LHCN-M2 (cell line): ENCODE measurements around the gene BARX2. TPM values are rescaled to one million over a fixed set of nuclear protein-coding genes. Genes with fewer than 3 reads are reported as not detected.

Source experiments
- DNase-seq: peaks from one replicate; pipeline ENCODE4 v3.0.0-alpha.2; 2012; ENCODE audit warnings: low read depth
- total RNA-seq: library from RNA; depleted of rRNA; stranded (reverse); fragments of >200 nt; gene quantifications from 2 replicates; pipeline ENCODE4 v1.2.3, GENCODE V29; 2014

The BARX2 gene
- total RNA-seq, 1 experiment from 2014 or later = not detected

DNA sequence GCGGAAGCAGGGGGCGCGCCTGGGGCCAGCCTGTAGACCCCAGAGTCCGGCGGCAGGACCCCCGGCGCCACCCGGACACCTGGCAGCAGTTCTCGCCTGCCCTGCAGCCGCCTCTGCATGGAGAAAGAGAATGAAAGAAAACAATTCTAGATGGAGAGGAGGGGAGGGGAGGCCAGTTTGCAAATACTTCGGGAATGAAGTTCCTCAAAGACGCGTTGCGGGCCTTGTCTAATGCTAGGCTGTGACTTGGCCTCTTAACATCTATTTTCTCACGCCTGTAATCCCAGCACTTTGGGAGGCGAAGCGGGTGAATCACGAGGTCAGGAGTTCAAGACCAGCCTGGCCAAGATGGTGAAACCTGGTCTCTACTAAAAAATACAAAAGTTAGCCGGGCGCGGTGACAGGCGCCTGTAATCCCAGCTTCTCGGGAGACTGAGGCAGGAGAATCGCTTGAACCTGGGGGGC lies 2.1 kb upstream of the BARX2 start:
- DNase-seq = peak; percentile 2

DNA sequence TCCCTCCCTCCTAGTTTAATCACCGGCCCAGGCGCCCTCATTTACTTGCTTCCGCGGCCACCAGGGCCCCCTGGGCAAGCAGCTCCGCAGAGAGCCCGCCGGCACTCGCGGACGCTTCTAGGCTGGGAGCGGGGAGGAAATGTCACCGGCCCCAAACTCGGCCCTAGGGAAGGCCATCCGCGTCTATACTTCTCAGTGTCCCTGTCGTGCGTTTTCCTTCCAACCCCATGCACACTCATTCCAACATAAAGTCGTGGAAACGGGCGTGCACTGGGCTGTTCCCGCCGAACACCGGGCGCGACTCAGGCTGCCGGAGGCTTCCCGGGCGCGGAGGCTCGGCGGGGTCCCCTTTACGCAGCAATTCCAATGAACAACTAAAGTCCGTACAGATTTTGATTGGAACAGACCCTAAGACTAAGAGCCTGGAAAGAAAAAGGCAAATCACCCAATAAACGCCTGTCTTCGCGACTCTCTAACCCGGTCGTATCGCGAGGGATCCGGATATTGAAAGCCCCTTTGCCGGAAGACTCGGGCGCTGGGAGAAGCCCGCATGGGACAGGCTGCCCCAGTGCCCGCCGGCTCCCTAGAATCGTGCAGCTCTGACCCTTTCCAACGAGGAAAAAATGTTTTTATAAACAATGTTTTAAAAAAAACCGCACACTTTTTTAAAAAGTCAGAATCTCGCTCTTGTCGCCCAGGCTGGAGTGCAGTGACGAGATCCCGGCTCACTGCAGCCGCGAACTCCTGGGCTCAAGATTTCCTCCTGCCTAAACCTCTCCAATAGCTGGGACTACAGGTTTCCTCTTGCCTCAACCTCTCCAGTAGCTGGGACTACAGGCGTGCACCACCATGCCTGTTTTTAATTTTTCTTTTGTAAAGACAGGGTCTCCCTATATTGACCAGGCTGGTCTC lies 1.3 kb upstream of the BARX2 start:
- no peak for DNase-seq

DNA sequence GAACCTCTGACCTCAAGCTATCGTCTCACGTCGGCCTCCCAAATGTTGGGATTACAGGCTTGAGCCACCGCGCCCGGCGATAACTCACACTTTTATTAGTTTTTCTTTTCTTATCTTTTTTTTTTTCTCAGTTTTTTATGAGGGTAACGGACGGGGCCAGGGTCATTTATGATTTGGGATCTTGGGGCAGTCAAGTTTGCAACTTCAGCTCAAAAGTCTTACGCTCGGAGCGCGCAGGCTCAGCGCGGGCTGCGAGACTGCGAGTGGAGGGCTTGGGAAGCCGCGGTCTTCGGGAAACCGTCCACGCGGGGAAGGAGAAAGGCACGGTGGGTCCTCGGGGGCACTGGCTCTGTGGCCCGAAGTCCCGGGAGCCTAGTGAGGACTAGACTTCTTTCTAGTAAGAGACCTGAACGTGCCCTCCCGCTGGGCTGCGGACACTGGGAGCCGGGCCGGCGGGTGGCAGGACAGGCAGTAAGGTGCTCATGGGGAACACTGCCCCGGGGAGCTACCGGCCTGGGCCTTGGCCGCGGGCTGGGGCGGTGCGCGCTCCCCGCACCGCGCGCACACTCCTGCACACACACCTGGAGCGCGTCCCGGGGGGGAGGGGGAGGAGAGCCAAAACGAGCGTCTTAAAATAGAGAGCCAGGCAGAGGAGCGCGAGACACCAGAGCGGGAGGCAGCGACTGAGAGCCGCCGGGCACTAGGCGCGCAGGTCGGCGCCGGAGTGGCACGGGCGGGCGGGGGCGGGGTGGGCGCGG lies 476 bp upstream of the BARX2 start:
- no peak for DNase-seq

DNA sequence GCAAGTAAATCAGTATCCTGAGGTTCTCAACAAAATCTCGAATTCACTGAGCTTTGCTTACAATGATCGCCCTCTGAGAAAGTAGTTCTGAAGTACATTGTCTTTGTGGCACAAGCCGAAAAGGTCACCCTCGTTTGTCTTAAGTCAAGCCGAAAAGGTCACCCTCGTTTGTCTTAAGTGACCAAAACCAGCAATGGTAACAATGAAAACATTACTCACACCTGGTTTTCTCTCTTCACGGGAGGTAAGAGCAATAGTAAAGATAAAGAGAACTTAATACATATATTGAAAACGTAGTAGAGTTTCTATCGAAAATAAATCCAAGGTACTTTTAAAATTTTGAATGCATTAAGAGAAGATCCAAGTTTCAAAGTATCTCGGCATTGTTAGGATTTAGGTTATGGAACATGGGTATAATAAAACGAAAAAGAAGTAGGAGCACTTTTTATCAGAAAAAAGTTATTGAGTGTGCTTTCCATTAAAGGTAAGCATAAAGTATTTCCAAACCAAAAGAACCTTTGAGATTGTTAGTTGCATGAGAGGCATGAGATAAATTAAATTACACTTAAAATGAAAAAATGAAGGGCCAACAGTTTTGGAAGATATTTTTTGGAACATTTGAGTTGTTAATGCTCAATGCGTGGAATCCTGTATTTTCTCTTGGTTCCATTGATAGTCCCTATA lies 1.2 kb downstream of the BARX2 start:
- DNase-seq = no peak

DNA sequence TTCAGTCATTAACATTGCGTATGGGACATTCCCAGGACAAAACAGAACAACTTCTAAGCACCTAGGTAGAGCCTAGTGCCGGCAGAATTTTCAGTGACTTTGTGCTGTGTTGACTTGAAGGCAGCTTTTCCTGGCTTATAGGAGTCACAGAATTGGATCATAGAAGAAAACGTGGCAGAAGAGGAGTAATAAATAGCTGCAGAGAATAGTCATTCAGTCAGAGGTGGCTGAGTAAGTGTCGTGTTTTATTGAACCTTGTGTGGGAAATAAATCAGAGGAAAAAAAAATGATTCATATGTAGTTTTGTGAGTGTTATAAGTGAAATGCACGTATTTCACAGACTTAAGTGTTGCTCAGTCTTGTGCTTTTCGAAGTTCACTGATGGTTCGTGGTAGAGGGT lies 2.1 kb downstream of the BARX2 start:
- DNase-seq = no peak

DNA sequence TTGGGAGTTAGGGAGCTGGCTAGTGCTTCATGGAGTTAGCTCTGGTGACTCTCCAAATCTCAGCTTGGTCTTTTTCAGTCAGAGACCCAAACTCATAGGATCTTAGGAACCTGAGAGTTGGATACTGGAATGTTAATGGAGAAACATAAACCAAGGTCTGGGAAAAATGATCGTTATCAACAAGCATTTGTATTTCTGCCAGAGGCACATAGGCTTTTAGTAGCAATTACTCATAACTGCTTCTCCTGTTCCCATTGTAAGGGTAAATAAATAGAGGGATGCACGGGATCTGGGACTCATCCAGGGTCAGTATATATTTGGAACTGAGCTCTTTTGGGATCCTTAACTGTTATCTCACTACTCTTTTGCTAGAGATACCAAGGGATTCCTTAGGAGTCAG lies 4.8 kb downstream of the BARX2 start:
- no peak for DNase-seq

DNA sequence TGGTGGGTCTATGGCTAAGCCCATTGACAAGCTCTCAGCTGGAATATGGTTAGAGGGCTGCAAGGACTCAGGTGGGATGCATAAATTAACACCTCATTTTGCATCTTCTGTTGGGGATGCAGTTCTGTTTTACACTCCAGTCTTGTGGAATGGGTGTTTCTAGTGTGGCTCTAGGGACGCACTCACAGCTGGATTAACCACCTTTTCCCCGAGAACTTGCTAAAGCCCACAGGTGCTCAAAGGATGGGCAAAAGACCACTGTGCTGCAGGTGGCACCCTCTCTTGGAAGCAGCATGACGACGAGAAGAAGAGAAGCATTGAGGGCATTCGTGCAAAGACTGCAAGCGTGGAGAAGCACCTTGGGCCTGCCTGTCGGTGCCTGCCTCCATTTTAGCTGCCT lies 6.9 kb downstream of the BARX2 start:
- DNase-seq = no peak

DNA sequence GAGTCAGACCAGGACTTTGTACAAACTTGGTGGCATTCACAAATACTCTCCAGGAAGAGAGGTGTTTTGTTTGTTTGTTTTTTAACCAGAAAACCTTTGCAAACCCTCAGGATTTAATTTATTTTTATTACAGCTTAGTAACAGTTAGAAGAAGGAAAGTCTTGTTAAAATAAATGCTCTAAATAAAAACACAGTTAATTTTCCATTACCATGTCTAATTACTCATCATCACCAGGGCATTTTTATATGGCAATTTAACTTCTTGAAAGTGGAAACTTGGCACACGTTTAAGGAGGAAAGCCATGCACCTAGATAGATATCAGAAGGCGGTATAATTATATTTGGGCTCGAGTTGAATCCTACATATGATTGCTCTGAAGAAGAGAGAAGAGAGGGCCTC lies 7.4 kb downstream of the BARX2 start:
- no peak for DNase-seq

DNA sequence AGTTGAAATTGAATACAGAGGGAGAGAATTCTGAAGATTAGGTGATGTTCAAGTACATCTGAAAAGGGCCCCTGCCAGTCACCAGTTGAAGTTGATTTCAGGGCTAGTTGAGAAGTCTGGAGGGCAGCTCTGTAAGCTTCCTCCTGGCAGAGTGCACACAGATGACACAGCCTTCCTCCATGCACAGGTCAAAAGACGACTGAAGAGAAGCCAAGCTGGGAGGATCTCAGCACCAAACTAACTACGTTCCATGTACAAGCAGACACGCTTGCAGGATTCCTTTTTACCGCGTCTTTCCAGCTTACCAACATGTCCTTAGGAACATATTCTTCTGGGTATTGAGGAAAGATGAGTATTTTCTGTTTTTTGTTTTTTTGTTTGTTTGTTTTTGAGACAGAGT lies 7.9 kb downstream of the BARX2 start:
- no peak for DNase-seq

DNA sequence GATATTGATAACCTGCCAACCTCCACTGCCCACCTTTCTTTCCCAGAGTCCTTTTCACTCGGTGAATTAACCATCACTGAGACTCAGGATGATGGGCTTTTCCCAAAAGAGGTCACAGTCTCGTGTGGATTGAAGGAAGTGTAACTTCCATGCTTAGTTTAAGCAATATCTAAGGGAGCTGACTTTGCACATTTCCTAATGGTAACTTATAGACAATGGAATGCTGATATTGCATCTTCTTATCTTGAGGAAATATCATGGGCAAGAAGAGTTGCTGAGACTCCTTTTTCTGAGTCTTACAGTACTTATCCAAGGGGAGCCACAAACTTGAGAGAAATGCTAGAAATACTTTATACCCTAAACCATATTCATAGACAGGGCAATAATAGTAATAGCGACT lies 8.8 kb downstream of the BARX2 start:
- DNase-seq = no peak

DNA sequence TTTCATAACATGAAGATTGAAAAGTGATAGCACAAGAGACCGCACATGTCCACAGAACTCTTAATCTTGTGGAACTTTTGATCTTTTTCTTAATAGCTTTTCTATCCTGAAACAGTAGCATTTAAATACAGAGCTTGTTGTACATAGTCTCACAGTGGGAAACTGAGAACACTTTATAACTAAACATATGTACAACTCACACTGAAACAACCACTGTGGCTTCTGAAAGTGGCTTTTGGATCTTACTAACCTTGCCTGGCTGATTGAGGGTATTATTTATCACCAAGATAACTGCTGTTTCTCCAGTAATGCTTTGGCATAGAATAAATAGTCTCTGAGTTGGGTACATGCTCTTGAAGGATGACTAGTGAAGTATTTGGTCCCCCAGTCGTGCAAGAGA lies 10.2 kb downstream of the BARX2 start:
- DNase-seq = no peak

DNA sequence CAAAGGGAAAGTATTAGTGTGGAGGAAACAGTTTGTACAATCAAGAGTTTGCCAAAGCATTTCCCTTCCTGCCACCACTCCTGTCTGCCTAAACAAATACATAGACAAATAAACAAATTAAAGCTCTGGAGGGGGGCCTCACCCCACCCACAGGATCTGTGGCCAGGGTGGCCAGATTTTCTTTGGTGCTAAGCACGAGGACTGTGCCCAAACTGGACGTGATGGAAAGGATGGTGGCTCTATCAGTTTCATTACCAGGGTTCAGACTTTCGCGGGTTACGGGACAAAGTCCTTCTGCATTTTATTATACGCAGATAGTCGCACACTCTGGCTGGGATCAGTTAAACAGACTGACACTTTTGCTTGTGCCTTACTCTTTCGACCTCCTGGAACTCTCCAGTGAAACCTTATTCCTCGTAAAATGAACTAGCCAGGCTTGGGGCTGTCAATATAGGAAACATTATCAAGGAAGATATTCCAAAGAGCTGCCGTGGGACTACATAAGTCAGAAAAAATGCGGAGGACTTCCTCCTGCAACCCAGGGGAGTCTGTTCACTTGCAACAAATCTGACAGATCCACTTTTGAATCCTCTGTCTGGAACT lies 11.2 kb downstream of the BARX2 start:
- no peak for DNase-seq

DNA sequence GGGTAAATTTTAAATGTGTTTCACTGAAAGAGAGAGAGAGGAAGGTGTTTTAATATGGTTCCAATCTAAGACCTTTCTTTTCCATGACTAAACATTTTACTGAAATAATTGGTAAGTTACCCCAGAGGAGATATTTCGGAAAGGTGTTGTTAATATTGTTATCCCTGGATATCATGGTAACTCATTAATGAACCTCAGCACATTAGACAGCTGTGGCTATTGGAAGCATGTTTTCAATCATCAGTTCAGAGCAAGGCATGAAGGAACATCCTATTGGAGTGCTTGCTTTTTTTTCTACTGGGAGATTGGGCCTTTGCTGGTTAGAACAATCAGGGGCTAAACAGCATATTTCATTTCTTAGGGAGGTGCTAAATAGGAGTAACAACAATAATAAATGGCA lies 11.8 kb downstream of the BARX2 start:
- DNase-seq = no peak

DNA sequence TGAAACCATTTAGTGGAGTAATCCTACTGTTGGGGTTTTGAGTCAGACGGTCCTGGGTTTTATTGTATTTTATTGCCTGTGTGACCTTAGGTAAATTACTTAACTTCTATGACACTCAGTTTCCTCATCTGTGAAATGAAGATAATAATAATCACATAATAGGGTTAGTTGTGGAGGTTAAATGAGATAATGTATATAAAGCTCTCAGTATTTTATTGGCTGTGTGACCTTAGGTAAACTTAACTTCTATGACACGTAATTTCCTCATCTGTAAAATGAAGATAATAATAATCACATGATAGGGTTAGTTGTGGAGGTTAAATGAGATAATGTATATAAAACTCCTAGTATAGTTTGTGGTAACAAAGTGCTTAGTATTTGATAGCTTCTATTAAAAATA lies 13.2 kb downstream of the BARX2 start:
- no peak for DNase-seq

DNA sequence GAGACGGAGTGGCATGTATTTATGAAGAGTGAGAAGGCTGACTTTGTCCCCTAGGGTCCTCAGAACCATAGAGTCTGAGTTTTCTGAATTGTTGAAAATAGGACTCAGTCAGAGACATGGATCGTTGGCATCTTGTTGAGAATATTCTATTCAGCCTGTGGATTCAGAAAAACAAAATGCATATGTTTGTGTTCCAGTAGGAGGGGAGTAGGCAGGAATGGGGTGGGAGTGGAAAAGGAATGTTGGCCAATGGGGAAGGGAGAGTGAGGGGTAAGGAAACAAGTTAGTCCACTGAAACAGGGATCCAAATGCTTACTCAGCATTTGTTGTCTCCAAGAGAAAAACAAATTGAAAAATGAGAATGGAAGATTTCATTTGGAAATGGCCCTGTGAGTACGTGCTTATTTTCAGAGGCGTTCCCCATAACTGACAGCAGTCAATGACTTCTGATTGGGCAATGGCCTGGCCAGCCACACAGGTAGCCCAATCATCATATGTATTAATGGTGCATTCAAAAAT lies 14.7 kb downstream of the BARX2 start:
- DNase-seq = no peak

DNA sequence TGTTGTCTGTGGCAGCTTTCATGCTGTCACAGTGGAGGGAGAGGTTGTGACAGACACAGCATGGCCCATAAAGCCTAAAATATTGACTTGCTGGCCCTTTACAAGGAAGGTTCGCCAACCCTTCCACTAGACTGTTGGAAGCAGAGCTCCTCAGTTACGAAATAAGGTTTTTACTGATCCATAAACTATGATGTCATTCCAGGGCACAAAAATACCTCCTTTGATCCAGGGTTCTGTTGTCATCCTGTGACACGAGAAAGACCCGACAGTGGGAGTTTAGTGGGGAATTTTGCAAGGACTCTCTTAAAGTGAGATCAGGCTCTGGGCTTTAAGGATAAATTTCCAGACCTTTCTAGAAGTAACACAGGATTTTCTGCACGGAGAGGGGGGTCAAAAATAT lies 15.7 kb downstream of the BARX2 start:
- DNase-seq = no peak

DNA sequence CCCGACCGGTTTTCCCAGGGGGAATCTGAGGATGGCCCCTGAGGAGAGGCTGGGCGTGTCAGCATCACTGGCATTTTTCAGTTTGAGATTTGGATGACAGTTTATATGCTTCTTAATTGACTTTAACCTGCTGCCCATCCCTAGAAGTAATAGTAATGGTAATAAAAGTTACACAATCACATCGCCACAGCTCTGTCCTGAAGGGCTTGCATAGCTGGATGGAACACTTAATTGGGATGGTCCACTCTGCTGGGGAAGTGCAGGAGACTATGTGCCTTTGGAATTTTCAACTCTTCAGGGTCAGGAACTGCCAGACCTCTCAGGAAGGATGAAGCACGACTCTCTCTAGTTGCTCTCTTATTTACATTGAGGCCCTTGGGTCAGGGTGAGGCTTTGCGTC lies 16.2 kb downstream of the BARX2 start:
- no peak for DNase-seq

DNA sequence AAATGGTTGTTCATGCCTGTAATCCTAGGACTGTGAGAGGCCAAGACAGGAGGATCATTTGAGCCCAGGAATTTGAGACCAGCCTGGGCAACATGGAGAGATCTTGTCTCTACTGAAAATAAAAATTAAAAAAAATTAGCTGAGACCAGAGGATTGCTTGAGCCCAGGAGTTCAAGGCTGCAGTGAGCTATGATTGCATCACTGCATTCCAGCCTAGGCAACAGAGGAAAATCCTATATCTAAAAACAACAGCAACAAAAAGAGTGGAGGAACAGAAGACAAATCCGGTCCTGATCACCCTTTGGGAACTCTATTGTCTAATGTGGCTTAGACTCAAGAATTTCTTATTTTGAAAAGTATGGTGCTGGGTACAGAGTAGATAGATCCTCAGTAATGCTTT lies 17.3 kb downstream of the BARX2 start:
- no peak for DNase-seq

DNA sequence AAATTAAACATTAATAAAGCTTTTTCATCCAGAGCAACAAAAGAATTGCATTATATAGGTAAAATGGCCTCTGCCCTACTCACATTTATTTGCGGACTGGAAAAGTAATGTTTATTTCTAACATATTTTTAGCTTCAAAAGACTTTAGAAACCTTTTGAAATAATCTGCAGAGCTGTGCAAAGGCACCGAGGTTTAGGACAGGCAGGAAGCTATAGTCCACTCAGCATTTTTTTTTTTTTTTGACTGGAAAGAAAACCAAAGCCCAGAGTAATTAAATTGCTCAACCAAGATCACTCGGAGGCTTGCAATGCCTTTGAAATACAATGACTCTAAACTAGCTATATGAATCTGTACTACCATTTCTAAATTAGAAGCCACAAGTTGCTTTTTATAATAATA lies 19.1 kb downstream of the BARX2 start:
- no peak for DNase-seq

DNA sequence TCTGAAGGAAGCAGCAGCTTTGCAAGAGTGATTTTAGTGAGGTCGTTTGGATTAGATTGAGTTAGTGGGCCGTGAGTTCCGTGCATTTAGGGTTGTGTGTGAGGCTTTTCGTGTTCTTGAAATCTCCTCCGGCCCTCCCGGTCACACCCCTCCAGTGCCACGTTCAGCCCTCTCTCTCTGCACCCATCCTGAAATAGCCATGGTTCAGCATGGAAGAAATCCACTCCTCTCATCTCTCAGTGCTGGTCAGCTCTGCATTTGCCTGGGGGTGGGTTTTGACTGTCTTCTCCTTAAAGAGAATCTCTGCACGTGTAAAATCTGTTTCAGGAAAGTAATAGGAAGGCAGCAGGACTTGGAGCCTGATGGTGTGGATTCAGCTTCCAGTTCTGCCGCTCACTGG lies 19.8 kb downstream of the BARX2 start:
- DNase-seq = no peak

DNA sequence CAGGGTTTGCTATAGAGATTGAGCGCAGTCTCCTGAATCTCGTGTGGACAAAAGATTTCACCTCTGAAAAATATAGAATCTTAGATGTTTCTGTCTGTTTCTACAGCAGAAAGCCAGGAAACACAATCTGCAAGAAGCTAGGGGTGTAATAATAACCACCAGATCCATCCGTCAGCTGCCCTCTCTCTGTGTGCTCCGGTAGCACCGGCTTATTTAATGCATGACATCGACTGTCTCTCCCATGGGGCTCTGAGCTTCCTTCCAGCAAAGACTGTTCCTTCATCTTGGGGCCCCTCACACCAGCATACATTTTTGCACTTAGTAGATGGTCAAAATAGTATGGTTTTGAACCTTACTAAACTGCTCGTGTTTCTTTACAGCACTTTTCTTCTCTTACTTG lies 20.2 kb downstream of the BARX2 start:
- DNase-seq = no peak

DNA sequence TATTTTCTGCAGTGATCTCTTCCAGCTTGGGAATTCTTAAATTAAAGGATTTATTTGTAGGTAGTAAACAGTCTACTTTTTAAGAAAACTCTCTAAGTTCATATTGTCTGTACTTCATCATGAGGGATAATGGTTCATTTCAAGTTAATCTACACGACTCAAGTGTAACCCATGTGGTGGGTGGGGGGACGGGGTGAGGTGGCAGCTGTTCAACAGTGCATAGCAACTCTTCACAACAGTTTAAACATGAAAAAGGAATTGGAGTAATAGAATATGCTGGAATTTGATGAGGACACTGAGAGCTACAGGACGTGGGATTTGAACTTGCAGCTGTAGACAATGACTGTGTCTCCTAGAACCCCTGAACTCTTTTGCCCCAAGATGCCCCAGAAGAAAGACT lies 20.8 kb downstream of the BARX2 start:
- no peak for DNase-seq
